ENCODE data around the gene PCDHA8.
A peak's percentile ranks its signal among the peaks of the same experiment; 100 is the strongest.
"Not testable (repeated sequence)": the region's sequence is repeated elsewhere in the genome, so short reads cannot be mapped to it uniquely, and the experiment has no call there.

The PCDHA8 gene, protein sequence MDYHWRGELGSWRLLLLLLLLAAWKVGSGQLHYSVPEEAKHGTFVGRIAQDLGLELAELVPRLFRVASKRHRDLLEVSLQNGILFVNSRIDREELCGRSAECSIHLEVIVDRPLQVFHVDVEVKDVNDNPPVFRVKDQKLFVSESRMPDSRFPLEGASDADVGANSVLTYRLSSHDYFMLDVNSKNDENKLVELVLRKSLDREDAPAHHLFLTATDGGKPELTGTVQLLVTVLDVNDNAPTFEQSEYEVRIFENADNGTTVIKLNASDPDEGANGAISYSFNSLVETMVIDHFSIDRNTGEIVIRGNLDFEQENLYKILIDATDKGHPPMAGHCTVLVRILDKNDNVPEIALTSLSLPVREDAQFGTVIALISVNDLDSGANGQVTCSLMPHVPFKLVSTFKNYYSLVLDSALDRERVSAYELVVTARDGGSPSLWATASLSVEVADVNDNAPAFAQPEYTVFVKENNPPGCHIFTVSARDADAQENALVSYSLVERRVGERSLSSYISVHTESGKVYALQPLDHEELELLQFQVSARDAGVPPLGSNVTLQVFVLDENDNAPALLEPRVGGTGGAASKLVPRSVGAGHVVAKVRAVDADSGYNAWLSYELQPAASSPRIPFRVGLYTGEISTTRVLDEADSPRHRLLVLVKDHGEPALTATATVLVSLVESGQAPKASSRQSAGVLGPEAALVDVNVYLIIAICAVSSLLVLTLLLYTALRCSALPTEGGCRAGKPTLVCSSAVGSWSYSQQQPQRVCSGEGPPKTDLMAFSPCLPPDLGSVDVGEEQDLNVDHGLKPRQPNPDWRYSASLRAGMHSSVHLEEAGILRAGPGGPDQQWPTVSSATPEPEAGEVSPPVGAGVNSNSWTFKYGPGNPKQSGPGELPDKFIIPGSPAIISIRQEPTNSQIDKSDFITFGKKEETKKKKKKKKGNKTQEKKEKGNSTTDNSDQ

DNA sequence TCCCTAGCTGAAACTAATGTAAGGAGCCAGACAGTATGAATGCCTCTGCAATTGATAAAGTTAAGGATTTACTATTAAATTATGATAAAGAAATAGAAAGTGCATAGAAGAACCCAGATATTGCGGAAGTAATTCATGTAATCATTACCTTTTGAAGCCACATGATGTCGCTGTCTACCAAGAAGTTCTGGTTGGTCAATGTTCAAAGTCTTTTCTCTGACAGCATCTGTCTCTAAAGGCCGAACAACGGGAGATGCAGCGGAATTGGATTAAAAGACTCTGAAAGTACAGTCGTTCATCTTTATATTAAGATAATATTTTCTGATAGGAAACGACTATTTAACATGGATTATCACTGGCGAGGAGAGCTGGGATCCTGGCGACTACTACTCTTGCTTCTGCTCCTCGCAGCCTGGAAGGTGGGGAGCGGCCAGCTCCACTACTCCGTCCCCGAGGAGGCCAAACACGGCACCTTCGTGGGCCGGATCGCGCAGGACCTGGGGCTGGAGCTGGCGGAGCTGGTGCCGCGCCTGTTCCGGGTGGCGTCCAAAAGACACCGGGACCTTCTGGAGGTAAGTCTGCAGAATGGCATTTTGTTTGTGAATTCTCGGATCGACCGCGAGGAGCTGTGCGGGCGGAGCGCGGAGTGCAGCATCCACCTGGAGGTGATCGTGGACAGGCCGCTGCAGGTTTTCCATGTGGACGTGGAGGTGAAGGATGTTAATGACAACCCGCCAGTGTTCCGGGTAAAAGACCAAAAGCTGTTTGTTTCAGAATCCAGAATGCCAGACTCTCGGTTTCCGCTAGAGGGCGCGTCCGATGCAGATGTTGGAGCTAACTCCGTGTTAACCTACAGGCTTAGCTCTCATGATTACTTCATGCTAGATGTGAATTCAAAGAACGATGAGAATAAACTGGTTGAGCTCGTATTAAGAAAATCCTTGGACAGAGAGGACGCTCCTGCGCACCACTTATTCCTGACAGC lies at the start of gene PCDHA8:
TSS of gene PCDHA8 (plus strand) at position 210 of the 985 bp plus-strand sequence. CDS start at position 345, 135 bp downstream.
- peak; percentile 8 for DNase-seq

DNA sequence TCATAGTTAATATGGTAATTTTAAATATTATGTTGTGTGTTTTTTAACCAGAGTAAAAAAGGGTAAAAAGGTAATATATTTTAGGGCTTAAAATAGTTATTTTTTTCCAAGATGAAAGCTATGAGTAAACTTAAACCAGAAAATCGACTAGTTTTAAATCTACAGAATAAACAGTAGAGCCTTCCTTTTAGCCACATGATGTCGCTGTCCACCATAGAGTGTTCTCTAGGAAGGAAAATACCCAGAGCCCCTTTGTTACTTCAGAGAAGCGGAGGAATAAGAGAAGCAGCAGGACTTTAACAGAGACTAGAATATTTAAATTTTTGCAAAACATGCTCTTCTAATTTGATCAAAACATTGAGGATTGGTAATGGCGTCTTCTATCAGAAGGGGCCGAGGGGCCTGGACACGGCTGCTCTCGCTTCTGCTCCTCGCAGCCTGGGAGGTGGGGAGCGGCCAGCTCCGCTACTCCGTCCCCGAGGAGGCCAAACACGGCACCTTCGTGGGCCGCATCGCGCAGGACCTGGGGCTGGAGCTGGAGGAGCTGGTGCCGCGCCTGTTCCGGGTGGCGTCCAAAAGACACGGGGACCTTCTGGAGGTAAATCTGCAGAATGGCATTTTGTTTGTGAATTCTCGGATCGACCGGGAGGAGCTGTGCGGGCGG lies 46.3 kb upstream of the PCDHA8 start, which contains the start of gene PCDHA2:
TSS of gene PCDHA2 (plus strand) at position 258 of the 664 bp plus-strand sequence.
- no peak for DNase-seq

DNA sequence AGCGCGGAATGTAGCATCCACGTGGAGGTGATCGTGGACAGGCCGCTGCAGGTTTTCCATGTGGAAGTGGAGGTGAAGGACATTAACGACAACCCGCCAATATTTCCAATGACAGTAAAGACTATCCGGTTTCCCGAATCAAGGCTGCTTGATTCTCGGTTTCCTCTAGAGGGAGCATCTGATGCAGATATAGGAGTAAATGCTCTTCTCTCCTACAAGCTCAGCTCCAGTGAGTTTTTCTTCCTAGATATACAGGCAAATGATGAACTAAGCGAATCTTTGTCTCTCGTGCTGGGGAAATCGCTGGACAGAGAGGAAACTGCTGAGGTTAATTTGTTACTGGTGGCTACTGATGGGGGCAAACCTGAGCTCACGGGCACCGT lies 45.7 kb upstream of the PCDHA8 start:
- no peak for DNase-seq

DNA sequence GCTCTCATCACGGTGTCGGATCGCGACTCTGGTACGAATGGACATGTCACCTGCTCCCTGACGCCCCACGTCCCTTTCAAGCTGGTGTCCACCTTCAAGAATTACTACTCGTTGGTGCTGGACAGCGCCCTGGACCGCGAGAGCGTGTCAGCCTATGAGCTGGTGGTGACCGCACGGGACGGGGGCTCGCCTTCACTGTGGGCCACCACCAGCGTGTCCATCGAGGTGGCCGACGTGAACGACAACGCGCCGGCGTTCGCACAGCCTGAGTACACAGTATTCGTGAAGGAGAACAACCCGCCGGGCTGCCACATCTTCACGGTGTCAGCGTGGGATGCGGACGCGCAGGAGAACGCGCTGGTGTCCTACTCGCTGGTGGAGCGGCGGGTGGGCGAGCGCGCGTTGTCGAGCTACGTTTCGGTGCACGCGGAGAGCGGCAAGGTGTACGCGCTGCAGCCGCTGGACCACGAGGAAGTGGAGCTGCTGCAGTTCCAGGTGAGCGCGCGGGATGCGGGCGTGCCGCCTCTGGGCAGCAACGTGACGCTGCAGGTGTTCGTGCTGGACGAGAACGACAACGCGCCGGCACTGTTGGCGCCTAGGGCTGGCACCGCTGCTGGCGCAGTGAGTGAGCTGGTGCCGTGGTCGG lies 44.8 kb upstream of the PCDHA8 start:
- DNase-seq = not testable (repeated sequence)

DNA sequence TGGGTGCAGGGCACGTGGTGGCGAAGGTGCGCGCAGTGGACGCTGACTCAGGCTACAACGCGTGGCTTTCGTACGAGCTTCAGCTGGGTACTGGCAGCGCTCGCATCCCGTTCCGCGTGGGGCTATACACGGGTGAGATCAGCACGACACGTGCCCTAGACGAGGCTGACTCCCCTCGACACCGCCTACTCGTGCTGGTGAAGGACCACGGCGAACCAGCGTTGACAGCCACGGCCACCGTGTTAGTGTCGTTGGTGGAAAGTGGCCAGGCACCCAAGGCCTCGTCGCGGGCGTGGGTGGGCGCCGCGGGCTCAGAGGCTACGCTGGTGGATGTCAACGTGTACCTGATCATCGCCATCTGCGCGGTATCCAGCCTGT lies 44.3 kb upstream of the PCDHA8 start:
- no peak for DNase-seq

DNA sequence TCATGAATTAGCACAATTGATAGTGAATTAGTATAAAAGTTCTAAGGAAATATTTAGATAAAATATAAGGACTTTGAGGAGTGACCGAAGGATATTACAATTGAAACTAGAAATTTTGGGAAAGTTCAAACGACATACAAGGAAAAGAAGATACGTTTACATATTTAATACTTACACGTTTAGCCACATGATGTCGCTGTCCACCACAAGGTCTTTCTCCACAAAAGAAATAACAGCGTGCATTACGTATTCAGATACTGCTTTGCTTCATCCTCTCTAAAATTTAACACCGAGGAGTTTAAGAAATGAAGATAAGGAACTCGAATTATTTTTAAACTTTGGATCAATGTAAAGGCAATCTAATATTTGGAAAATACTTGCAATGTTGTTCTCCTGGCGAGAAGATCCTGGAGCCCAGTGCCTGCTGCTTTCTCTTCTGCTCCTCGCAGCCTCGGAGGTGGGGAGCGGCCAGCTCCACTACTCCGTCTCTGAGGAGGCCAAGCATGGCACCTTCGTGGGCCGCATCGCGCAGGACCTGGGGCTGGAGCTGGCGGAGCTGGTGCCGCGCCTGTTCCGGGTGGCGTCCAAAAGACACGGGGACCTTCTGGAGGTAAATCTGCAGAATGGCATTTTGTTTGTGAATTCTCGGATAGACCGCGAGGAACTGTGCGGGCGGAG lies 40.0 kb upstream of the PCDHA8 start, which contains the start of gene PCDHA3:
TSS of gene PCDHA3 (plus strand) at position 242 of the 678 bp plus-strand sequence.
- no peak for DNase-seq

DNA sequence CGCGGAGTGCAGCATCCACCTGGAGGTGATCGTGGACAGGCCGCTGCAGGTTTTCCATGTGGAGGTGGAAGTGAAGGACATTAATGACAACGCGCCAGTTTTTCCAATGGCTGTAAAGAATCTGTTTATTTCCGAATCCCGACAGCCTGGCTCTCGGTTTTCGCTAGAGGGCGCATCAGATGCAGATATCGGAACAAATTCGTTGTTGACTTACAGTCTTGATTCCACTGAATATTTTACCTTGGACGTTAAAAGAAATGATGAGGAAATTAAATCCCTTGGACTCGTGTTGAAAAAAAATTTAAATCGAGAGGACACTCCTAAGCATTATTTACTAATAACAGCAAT lies 39.5 kb upstream of the PCDHA8 start:
- no peak for DNase-seq

DNA sequence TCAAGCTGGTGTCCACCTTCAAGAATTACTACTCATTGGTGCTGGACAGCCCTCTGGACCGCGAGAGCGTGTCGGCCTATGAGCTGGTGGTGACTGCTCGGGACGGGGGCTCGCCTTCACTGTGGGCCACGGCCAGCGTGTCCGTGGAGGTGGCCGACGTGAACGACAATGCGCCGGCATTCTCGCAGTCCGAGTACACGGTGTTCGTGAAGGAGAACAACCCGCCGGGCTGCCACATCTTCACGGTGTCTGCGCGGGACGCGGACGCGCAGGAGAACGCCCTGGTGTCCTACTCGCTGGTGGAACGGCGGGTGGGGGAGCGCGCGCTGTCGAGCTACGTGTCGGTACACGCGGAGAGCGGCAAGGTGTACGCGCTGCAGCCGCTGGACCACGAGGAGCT lies 38.6 kb upstream of the PCDHA8 start:
- DNase-seq = not testable (repeated sequence)

DNA sequence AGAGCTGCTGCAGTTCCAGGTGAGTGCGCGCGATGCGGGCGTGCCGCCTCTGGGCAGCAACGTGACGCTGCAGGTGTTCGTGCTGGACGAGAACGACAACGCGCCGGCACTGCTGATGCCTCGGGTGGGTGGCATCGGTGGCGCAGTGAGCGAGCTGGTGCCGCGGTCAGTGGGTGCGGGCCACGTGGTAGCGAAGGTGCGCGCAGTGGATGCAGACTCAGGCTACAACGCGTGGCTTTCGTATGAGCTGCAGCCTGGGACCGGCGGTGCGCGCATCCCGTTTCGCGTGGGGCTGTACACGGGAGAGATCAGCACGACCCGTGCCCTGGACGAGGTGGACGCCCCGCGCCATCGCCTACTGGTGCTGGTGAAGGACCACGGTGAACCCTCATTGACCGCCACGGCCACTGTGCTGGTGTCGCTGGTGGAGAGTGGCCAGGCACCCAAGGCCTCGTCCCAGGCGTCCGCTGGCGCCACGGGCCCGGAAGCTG lies 38.2 kb upstream of the PCDHA8 start:
- no peak for DNase-seq

DNA sequence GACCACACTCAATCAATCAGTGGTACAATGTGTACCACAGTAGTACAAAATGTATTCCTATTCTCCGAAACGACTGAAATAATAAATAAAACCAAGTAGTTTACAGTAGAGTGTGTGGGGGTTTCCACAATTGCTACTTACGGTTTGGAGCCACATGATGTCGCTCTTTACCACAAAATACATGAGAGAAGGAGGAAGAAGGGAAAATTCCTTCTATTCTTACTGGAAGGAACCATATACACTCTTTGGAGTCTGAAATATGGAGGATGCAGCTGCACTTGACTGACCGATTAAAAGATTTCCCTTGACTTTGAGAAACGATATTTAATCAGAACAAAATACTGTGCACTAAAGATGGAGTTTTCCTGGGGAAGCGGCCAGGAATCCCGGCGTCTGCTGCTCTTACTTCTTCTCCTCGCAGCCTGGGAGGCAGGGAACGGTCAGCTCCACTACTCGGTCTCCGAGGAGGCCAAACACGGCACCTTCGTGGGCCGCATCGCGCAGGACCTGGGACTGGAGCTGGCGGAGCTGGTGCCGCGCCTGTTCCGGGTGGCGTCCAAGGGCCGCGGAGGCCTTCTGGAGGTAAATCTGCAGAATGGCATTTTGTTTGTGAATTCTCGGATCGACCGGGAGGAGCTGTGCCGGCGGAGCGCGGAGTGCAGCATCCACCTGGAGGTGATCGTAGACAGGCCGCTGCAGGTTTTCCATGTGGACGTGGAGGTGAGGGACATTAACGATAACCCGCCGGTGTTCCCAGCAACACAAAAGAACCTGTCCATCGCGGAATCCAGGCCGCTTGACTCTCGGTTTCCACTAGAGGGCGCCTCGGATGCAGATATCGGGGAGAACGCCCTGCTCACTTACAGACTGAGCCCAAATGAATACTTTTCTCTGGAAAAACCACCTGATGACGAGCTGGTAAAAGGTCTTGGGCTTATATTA lies 33.9 kb upstream of the PCDHA8 start, which contains the start of gene PCDHA4:
TSS of gene PCDHA4 (plus strand) at position 235 of the 942 bp plus-strand sequence.
- no peak for DNase-seq

DNA sequence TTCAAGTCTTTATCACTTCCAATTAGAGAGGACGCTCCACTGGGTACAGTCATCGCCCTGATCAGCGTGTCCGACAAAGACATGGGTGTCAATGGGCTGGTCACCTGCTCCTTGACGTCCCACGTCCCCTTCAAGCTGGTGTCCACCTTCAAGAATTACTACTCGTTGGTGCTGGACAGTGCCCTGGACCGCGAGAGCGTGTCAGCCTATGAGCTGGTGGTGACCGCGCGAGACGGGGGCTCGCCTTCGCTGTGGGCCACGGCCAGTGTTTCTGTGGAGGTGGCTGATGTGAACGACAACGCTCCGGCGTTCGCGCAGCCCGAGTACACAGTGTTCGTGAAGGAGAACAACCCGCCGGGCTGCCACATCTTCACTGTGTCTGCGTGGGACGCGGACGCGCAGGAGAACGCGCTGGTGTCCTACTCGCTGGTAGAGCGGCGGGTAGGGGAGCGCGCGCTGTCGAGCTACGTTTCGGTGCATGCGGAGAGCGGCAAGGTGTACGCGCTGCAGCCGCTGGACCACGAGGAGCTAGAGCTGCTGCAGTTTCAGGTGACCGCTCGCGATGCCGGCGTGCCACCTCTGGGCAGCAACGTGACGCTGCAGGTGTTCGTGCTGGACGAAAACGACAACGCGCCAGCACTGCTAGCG lies 32.6 kb upstream of the PCDHA8 start:
- DNase-seq = not testable (repeated sequence)

DNA sequence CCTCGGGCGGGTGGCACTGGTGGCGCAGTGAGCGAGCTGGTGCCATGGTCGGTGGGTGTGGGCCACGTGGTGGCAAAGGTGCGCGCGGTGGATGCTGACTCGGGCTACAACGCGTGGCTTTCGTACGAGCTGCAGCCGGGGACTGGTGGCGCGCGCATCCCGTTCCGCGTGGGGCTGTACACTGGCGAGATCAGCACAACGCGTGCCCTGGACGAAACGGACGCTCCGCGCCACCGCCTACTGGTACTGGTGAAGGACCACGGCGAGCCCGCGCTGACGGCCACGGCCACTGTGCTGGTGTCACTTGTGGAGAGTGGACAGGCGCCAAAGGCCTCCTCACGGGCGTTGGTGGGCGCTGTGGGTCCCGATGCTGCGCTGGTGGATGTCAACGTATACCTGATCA lies 32.1 kb upstream of the PCDHA8 start:
- no peak for DNase-seq

DNA sequence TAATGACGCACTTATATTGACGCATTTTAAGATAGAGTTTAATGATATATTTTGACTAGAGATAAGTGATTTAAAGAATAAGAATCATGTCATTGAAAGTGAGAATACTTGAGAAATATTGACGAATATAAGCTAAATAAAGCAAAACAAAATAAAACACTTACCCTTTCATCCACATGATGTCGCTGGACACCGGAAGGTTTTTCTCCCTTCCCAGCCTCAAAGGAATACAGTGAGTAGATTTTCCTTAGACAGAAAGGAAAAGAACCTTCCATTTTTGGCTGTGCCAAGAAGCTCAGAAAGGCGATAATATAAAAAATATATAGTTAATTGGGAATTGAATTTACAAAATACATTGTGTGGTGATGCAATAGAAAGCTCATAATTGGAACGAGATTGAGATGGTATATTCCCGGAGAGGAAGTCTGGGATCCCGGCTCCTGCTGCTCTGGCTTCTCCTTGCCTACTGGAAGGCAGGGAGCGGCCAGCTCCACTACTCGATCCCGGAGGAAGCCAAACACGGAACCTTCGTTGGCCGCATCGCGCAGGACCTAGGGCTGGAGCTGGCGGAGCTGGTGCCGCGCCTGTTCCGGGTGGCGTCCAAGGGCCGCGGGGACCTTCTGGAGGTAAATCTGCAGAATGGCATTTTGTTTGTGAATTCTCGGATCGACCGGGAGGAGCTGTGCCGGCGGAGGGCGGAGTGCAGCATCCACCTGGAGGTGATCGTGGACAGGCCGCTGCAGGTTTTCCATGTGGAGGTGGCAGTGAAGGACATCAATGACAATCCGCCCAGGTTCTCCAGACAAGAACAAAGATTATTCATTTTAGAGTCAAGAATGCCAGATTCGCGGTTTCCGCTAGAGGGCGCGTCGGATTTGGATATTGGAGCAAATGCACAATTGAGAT lies 19.4 kb upstream of the PCDHA8 start, which contains the start of gene PCDHA5:
TSS of gene PCDHA5 (plus strand) at position 239 of the 906 bp plus-strand sequence.
- no peak for DNase-seq

DNA sequence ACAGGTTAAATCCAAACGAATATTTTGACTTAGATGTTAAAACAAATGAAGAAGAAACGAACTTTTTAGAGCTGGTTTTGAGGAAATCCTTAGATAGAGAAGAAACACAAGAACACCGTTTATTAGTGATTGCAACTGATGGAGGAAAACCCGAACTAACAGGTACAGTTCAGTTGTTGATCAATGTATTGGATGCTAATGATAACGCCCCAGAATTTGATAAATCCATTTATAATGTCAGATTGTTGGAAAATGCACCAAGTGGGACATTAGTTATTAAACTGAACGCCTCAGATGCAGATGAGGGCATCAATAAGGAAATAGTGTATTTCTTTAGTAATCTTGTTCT lies 18.7 kb upstream of the PCDHA8 start:
- DNase-seq = no peak

DNA sequence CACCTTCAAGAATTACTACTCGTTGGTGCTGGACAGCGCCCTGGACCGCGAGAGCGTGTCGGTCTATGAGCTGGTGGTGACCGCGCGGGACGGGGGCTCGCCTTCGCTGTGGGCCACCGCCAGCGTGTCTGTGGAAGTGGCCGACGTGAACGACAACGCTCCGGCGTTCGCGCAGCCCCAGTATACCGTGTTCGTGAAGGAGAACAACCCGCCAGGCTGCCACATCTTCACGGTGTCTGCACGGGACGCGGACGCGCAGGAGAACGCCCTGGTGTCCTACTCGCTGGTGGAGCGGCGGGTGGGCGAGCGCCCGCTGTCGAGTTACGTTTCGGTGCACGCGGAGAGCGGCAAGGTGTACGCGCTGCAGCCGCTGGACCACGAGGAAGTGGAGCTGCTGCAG lies 18.0 kb upstream of the PCDHA8 start:
- DNase-seq = not testable (repeated sequence)

DNA sequence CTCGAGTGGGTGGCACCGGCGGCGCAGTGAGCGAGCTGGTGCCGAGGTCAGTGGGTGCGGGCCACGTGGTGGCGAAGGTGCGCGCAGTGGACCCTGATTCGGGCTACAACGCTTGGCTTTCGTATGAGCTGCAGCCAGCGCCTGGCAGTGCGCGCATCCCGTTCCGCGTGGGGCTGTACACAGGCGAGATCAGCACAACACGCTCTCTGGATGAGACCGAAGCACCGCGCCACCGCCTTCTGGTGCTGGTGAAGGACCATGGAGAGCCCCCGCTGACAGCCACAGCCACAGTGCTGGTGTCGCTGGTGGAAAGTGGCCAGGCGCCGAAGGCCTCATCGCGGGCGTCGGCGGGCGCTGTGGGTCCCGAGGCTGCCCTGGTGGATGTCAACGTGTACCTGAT lies 17.5 kb upstream of the PCDHA8 start:
- no peak for DNase-seq

DNA sequence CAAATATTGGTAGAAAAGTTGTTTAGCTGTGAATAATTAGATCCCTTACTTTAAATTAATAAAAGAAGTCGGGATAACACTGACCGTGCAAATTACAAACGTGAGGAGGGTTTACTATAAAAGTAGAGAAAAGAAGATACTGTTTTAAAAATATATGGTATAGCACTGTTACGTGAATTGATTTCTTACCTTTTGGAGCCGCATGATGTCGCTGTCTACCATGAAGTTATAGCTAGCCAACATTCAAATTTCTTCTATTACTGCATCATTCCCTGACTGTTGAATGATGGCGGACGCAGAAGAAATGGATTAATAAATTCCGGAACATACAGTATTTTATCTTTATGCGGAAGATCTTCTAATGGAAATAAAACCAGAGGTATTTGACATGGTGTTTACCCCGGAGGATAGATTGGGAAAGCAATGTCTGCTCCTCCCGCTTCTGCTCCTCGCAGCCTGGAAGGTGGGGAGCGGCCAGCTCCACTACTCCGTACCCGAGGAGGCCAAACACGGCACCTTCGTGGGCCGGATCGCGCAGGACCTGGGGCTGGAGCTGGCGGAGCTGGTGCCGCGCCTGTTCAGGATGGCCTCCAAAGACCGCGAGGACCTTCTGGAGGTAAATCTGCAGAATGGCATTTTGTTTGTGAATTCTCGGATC lies 13.2 kb upstream of the PCDHA8 start, which contains the start of gene PCDHA6:
TSS of gene PCDHA6 (plus strand) at position 257 of the 658 bp plus-strand sequence. CDS start at position 389, 132 bp downstream.
- no peak for DNase-seq
